Left kidney (tissue), 2 donors: Measurements from ENCODE around the gene LRIF1. TPM values are rescaled to one million over a fixed set of nuclear protein-coding genes. Genes with fewer than 3 reads are reported as not detected.
"Not testable (repeated sequence)": the region's sequence is repeated elsewhere in the genome, so short reads cannot be mapped to it uniquely, and the experiment has no call there.

Experiments
- DNase-seq: peaks from one replicate; pipeline ENCODE4 v3.0.0-alpha.2; 2013
- polyA plus RNA-seq: library from polyadenylated mRNA; unstranded; fragments of 120-200 nt; gene quantifications from one replicate; pipeline ENCODE4 v1.2.1, GENCODE V29; 2013; ENCODE audit not compliant: insufficient read length

Gene LRIF1
- polyA plus RNA-seq, 1 donor = 17.3 TPM

- no peak for DNase-seq
Measured at GRCh38 chr1:110951161-110951560, 12.6 kb downstream of the LRIF1 start.

GRCh38 chr1:110948038-110948810, 15.5 kb downstream of the LRIF1 start:
- DNase-seq = no peak

- DNase-seq = no peak
Measured at GRCh38 chr1:110945626-110946025, 18.1 kb downstream of the LRIF1 start.

- no peak for DNase-seq
Measured at GRCh38 chr1:110944806-110945205, 18.9 kb downstream of the LRIF1 start.

GRCh38 chr1:110936567-110936966, 27.2 kb downstream of the LRIF1 start:
- DNase-seq = no peak

- DNase-seq = not testable (repeated sequence)
Measured at GRCh38 chr1:110931097-110931496, 32.6 kb downstream of the LRIF1 start.

- no peak for DNase-seq
Measured at GRCh38 chr1:110928904-110929303, 34.8 kb downstream of the LRIF1 start.

GRCh38 chr1:110928191-110928590, 35.5 kb downstream of the LRIF1 start:
- DNase-seq = no peak

GRCh38 chr1:110927484-110928075, 36.1 kb downstream of the LRIF1 start:
- no peak for DNase-seq

GRCh38 chr1:110921953-110922352, 41.8 kb downstream of the LRIF1 start:
- DNase-seq = no peak

GRCh38 chr1:110918016-110918415, 45.7 kb downstream of the LRIF1 start:
- no peak for DNase-seq

GRCh38 chr1:110916669-110917306, 46.9 kb downstream of the LRIF1 start:
- DNase-seq = no peak

- DNase-seq = no peak
Measured at GRCh38 chr1:110916274-110916668, 47.5 kb downstream of the LRIF1 start.

- no peak for DNase-seq
Measured at GRCh38 chr1:110915804-110916203, 47.9 kb downstream of the LRIF1 start.

- DNase-seq = no peak
Measured at GRCh38 chr1:110914676-110915075, 49.0 kb downstream of the LRIF1 start.

- no peak for DNase-seq
Measured at GRCh38 chr1:110912784-110913183, 50.9 kb downstream of the LRIF1 start.

- DNase-seq = no peak
Measured at GRCh38 chr1:110903853-110904500, 59.7 kb downstream of the LRIF1 start.

- no peak for DNase-seq
Measured at GRCh38 chr1:110902820-110903463, 60.8 kb downstream of the LRIF1 start.

- no peak for DNase-seq
Measured at GRCh38 chr1:110899458-110899843, 64.3 kb downstream of the LRIF1 start.

GRCh38 chr1:110898734-110899457, 64.8 kb downstream of the LRIF1 start:
- DNase-seq = no peak

GRCh38 chr1:110897681-110898080, 66.0 kb downstream of the LRIF1 start:
- DNase-seq = no peak
